ENCODE results near the gene P2RY14. TPM values are rescaled to one million over a fixed set of nuclear protein-coding genes. Genes with fewer than 3 reads are reported as not detected.

P2RY14 gene
- total RNA-seq, 2 donors from 2014 or later = 0.09 to 0.28 TPM

GRCh38 chr3:151315136-151315535 is 36.8 kb upstream of the P2RY14 start:
- no peak for TF ChIP-seq POLR2A (IDR thresholded peaks at IDR 0.05)
- TF ChIP-seq POLR2AphosphoS5 (IDR thresholded peaks at IDR 0.05) = no peak
- no peak for TF ChIP-seq CTCF (IDR thresholded peaks at IDR 0.05)
- intact Hi-C loops (cut with DNase I) = no loop called here
- Histone ChIP-seq H3K4me1 (replicated peaks) (no peaks in the 10 kb centered on the region), H3K27me3 (replicated peaks; ENCODE audit: insufficient read depth) (no peaks in the 10 kb centered on the region), H3K4me3 (no peak overlapping the region), H3K9me3 (no peaks in the 10 kb centered on the region), H3K27ac (peak overlapping the region in 1 of 2 donors; percentile 46), H3K36me3 (no peaks in the 10 kb centered on the region)
- no peak for DNase-seq (ENCODE audit: low spot score)
- WGBS = 81% methylated on average over 2 of the region's 2 CpGs

GRCh38 chr3:151314593-151314992 is 36.3 kb upstream of the P2RY14 start:
- Histone ChIP-seq H3K27ac (no peak overlapping the region), H3K4me3 (no peak overlapping the region), H3K36me3 (no peaks in the 10 kb centered on the region), H3K9me3 (no peaks in the 10 kb centered on the region), H3K4me1 (replicated peaks) (no peaks in the 10 kb centered on the region), H3K27me3 (replicated peaks; ENCODE audit: insufficient read depth) (no peaks in the 10 kb centered on the region)
- 93% methylated on average over 5 of the region's 5 CpGs for WGBS
- TF ChIP-seq POLR2A (IDR thresholded peaks at IDR 0.05) (no peak), CTCF (IDR thresholded peaks at IDR 0.05) (no peak), POLR2AphosphoS5 (IDR thresholded peaks at IDR 0.05) (no peak)
- intact Hi-C loops (cut with DNase I) = no loop called here
- no peak for DNase-seq (ENCODE audit: low spot score)

GRCh38 chr3:151314137-151314536 is 35.8 kb upstream of the P2RY14 start:
- TF ChIP-seq POLR2AphosphoS5 (IDR thresholded peaks at IDR 0.05) (no peak), POLR2A (IDR thresholded peaks at IDR 0.05) (no peak), CTCF (IDR thresholded peaks at IDR 0.05) (no peak)
- Histone ChIP-seq H3K4me1 (replicated peaks) (no peaks in the 10 kb centered on the region), H3K27ac (no peak overlapping the region), H3K27me3 (replicated peaks; ENCODE audit: insufficient read depth) (no peaks in the 10 kb centered on the region), H3K9me3 (no peaks in the 10 kb centered on the region), H3K36me3 (no peaks in the 10 kb centered on the region), H3K4me3 (no peak overlapping the region)
- intact Hi-C loops (cut with DNase I) = no loop called here
- no peak for DNase-seq (ENCODE audit: low spot score)
- WGBS = 92% methylated on average over 2 of the region's 2 CpGs

- Histone ChIP-seq H3K27ac (no peak overlapping the region), H3K4me1 (replicated peaks) (no peaks in the 10 kb centered on the region), H3K36me3 (no peaks in the 10 kb centered on the region), H3K27me3 (replicated peaks; ENCODE audit: insufficient read depth) (no peaks in the 10 kb centered on the region), H3K4me3 (no peak overlapping the region), H3K9me3 (no peaks in the 10 kb centered on the region)
- TF ChIP-seq CTCF (IDR thresholded peaks at IDR 0.05) (no peak), POLR2A (IDR thresholded peaks at IDR 0.05) (no peak), POLR2AphosphoS5 (IDR thresholded peaks at IDR 0.05) (no peak)
- 85% methylated on average over 3 of the region's 3 CpGs for WGBS
- DNase-seq (ENCODE audit: low spot score) = no peak
- intact Hi-C loops (cut with DNase I) = no loop called here
Observed at GRCh38 chr3:151312972-151313371, 34.6 kb upstream of the P2RY14 start.

GRCh38 chr3:151309566-151309965 is 31.2 kb upstream of the P2RY14 start:
- H3K4me3 ChIP-seq = no peak overlapping the region

More at GRCh38 chr3:151309566-151309965, 31.2 kb upstream of the P2RY14 start:
- Histone ChIP-seq H3K27me3 (replicated peaks; ENCODE audit: insufficient read depth) (no peaks in the 10 kb centered on the region), H3K27ac (no peak overlapping the region), H3K9me3 (no peaks in the 10 kb centered on the region), H3K36me3 (no peaks in the 10 kb centered on the region), H3K4me1 (replicated peaks) (no peaks in the 10 kb centered on the region)
- no peak for TF ChIP-seq POLR2AphosphoS5 (IDR thresholded peaks at IDR 0.05)
- no peak for TF ChIP-seq POLR2A (IDR thresholded peaks at IDR 0.05)
- no peak for TF ChIP-seq CTCF (IDR thresholded peaks at IDR 0.05)
- intact Hi-C loops (cut with DNase I) = no loop called here
- DNase-seq (ENCODE audit: low spot score) = no peak
- WGBS = 98% methylated on average over 2 of the region's 2 CpGs

Data from prostate gland (tissue), 2 donors.